Measurements from ENCODE around the gene ALDH3B2. TPM values are rescaled to one million over a fixed set of nuclear protein-coding genes. Genes with fewer than 3 reads are reported as not detected.

The ALDH3B2 gene
- total and polyA plus RNA-seq, 2 donors (not counting 1 experiment from before 2014, with no cell fraction given) = 0.09 TPM; not detected in 1

- Mint-ChIP-seq H3K27me3 (peaks cover 22% of the 10 kb centered on the region), H3K4me3 (no peak overlapping the region), H3K4me1 (no peaks in the 10 kb centered on the region), H3K27ac (no peak overlapping the region), H3K9me3 (ENCODE audit: insufficient read depth) (peaks cover 6% of the 10 kb centered on the region)
- intact Hi-C loops (cut with micrococcal nuclease) = no loop called here
- ATAC-seq (ENCODE audit: low read depth) (no peak), DNase-seq (no peak)
- no peaks in the 10 kb centered on the region for H3K79me2 ChIP-seq (ENCODE audit: control insufficient read depth, insufficient read depth, low read length)
- CTCF ChIA-PET = no interaction called here
- H3K27me3 ChIP-seq (replicated peaks in 1 of 4; ENCODE audit: control extremely low read depth in 1 of 4, control insufficient read depth in 3 of 4, insufficient read depth in 4 of 4, low read length in 3 of 4) = no peaks in the 10 kb centered on the region
- no peak overlapping the region for H2AFZ ChIP-seq (ENCODE audit: insufficient read depth, low read depth, low read length, poor library complexity, severe bottlenecking)
- H3K36me3 ChIP-seq (replicated peaks in 1 of 2; ENCODE audit: control extremely low read depth in 1 of 2, control insufficient read depth in 1 of 2, extremely low read depth in 1 of 2, insufficient read depth in 2 of 2, low read length in 1 of 2) = no peaks in the 10 kb centered on the region
- POLR2A ChIA-PET = no interaction called here
- no peaks in the 10 kb centered on the region for H4K20me1 ChIP-seq (ENCODE audit: control insufficient read depth, insufficient read depth, low read length, poor library complexity, severe bottlenecking)
- H3K4me2 ChIP-seq (replicated peaks; ENCODE audit: low read depth, low read length, poor library complexity, severe bottlenecking) = no peak overlapping the region
- H3K9me3 ChIP-seq (ENCODE audit: control extremely low read depth in 1 of 3, control insufficient read depth in 2 of 3, insufficient read depth in 1 of 3, low read length in 2 of 3) = peaks cover 0 to 5% (median 0%) of the 10 kb centered on the region in 3 donors
- no peak overlapping the region for H3K9ac ChIP-seq (ENCODE audit: low read length)
- H3K27ac ChIP-seq (ENCODE audit: low read length in 2 of 2) = no peak overlapping the region
- no peaks in the 10 kb centered on the region for H3K4me1 ChIP-seq (ENCODE audit: control insufficient read depth in 2 of 2, insufficient read depth in 2 of 2, low read length in 2 of 2)
- 93% methylated on average over 25 of the region's 28 CpGs for WGBS (ENCODE audit: insufficient coverage)
- no peak for TF ChIP-seq EZH2 (IDR thresholded peaks at IDR 0.05; ENCODE audit: borderline replicate concordance, insufficient read depth, low read depth, low read length, poor library complexity, severe bottlenecking)
- TF ChIP-seq, protein P1, sequence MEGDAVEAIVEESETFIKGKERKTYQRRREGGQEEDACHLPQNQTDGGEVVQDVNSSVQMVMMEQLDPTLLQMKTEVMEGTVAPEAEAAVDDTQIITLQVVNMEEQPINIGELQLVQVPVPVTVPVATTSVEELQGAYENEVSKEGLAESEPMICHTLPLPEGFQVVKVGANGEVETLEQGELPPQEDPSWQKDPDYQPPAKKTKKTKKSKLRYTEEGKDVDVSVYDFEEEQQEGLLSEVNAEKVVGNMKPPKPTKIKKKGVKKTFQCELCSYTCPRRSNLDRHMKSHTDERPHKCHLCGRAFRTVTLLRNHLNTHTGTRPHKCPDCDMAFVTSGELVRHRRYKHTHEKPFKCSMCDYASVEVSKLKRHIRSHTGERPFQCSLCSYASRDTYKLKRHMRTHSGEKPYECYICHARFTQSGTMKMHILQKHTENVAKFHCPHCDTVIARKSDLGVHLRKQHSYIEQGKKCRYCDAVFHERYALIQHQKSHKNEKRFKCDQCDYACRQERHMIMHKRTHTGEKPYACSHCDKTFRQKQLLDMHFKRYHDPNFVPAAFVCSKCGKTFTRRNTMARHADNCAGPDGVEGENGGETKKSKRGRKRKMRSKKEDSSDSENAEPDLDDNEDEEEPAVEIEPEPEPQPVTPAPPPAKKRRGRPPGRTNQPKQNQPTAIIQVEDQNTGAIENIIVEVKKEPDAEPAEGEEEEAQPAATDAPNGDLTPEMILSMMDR (IDR thresholded peaks at IDR 0.05) = no peak
- H3K4me3 ChIP-seq (ENCODE audit: control extremely low read depth in 1 of 5, extremely low read depth in 1 of 5, insufficient read depth in 1 of 5, low read depth in 2 of 5, low read length in 4 of 5) = no peak overlapping the region
These were observed 20.6 kb upstream of the ALDH3B2 start for GRCh38 chr11:67694875-67695555.

DNA sequence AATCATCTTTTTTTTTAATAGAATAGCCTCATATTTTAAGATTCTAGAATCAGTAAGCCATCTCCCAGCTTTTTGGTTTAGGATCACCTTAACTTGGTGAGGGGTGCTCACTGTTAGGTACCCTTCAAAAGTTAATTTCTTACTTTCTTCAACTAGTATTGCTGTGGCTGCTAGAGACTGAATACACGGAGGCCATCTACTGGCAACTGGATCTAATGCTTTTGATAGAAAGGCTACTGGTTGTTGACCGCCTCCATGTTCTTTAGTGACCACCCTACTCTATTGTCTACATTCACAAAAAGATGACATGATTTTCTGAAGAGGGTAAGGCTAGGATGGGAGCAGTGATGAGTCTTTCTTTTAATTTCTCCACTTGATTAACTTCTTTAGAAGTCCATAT, 16.7 kb upstream of the ALDH3B2 start:
- Histone ChIP-seq H3K36me3 (replicated peaks in 1 of 2; ENCODE audit: control extremely low read depth in 1 of 2, control insufficient read depth in 1 of 2, extremely low read depth in 1 of 2, insufficient read depth in 2 of 2, low read length in 1 of 2) (no peaks in the 10 kb centered on the region), H3K4me1 (ENCODE audit: control insufficient read depth in 2 of 2, insufficient read depth in 2 of 2, low read length in 2 of 2) (no peaks in the 10 kb centered on the region), H2AFZ (ENCODE audit: insufficient read depth, low read depth, low read length, poor library complexity, severe bottlenecking) (no peak overlapping the region), H3K9ac (ENCODE audit: low read length) (no peak overlapping the region), H4K20me1 (ENCODE audit: control insufficient read depth, insufficient read depth, low read length, poor library complexity, severe bottlenecking) (no peaks in the 10 kb centered on the region), H3K4me3 (ENCODE audit: control extremely low read depth in 1 of 5, extremely low read depth in 1 of 5, insufficient read depth in 1 of 5, low read depth in 2 of 5, low read length in 4 of 5) (no peak overlapping the region), H3K9me3 (ENCODE audit: control extremely low read depth in 1 of 3, control insufficient read depth in 2 of 3, insufficient read depth in 1 of 3, low read length in 2 of 3) (no peaks in the 10 kb centered on the region), H3K27me3 (replicated peaks in 1 of 4; ENCODE audit: control extremely low read depth in 1 of 4, control insufficient read depth in 3 of 4, insufficient read depth in 4 of 4, low read length in 3 of 4) (peaks cover 0 to 4% (median 2%) of the 10 kb centered on the region in 4 experiments), H3K79me2 (ENCODE audit: control insufficient read depth, insufficient read depth, low read length) (no peaks in the 10 kb centered on the region), H3K4me2 (replicated peaks; ENCODE audit: low read depth, low read length, poor library complexity, severe bottlenecking) (no peak overlapping the region), H3K27ac (ENCODE audit: low read length in 2 of 2) (no peak overlapping the region)
- peak; percentile 28 for ATAC-seq (ENCODE audit: low read depth)
- POLR2A ChIA-PET = no interaction called here
- CTCF ChIA-PET = interaction anchor here (1.1 to 3.1 kb wide), 7 partner anchors 26 to 64 kb away, joined by 3 to 11 read pairs (median 6); partner anchors contain the start of gene NUDT8
- intact Hi-C loops (cut with micrococcal nuclease) = no loop called here
- TF ChIP-seq EZH2 (IDR thresholded peaks at IDR 0.05; ENCODE audit: borderline replicate concordance, insufficient read depth, low read depth, low read length, poor library complexity, severe bottlenecking) = no peak
- TF ChIP-seq, protein P1 (IDR thresholded peaks at IDR 0.05) = no peak
- WGBS (ENCODE audit: insufficient coverage) = no CpG with 5 or more reads among the region's 2 CpGs
- Mint-ChIP-seq H3K4me3 (no peak overlapping the region), H3K27me3 (peaks cover 30% of the 10 kb centered on the region), H3K9me3 (ENCODE audit: insufficient read depth) (no peaks in the 10 kb centered on the region), H3K4me1 (no peaks in the 10 kb centered on the region), H3K27ac (no peak overlapping the region)
- no peak for DNase-seq
